Liver (tissue), 9 donors: ENCODE results near the gene IGF1R. TPM values are rescaled to one million over a fixed set of nuclear protein-coding genes. Genes with fewer than 3 reads are reported as not detected.

Experiments
- DNase-seq: peaks from one replicate; pipeline ENCODE4 v3.0.0-alpha.2; 2017; ENCODE audit warnings: low spot score
- H3K27ac ChIP-seq, 2 donors: one replicate each; pipeline ENCODE4 v1.7.0; 2013; ENCODE audit warnings: inconsistent platforms in 2 of 2, low read length in 2 of 2, control low read depth in 1 of 2, low read depth in 1 of 2, mild to moderate bottlenecking in 1 of 2
- H3K27me3 ChIP-seq, 4 donors: one replicate each; pipeline versions ENCODE4 v1.6.1 to v1.7.0; 2013; ENCODE audit warnings: low read length in 3 of 4, inconsistent platforms in 1 of 4, mild to moderate bottlenecking in 1 of 4, moderate library complexity in 1 of 4; ENCODE audit not compliant: control insufficient read depth in 4 of 4, insufficient read depth in 4 of 4
- H3K36me3 ChIP-seq, 4 donors: one replicate each; pipeline versions ENCODE4 v1.6.1 to v1.7.0; 2013; ENCODE audit warnings: low read length in 3 of 4, mild to moderate bottlenecking in 3 of 4, low read depth in 1 of 4, moderate library complexity in 1 of 4; ENCODE audit not compliant: control insufficient read depth in 4 of 4, insufficient read depth in 3 of 4
- H3K4me1 ChIP-seq, 4 donors: one replicate each; pipeline versions ENCODE4 v1.6.1 to v1.7.0; 2013; ENCODE audit warnings: low read length in 3 of 4, mild to moderate bottlenecking in 3 of 4, moderate library complexity in 1 of 4; ENCODE audit not compliant: control insufficient read depth in 4 of 4, insufficient read depth in 4 of 4
- H3K4me3 ChIP-seq, 3 donors: one replicate each; pipeline versions ENCODE4 v1.6.1 to v1.7.0; 2013; ENCODE audit warnings: low read length in 3 of 3, control low read depth in 1 of 3, low read depth in 1 of 3, mild to moderate bottlenecking in 1 of 3
- H3K9ac ChIP-seq, 2 donors: one replicate each; pipeline ENCODE4 v1.7.0; 2013; ENCODE audit warnings: low read length in 2 of 2, mild to moderate bottlenecking in 2 of 2, moderate library complexity in 2 of 2, control low read depth in 1 of 2, low read depth in 1 of 2
- H3K9me3 ChIP-seq, 4 donors: one replicate each; pipeline versions ENCODE4 v1.6.1 to v1.7.0; 2013; ENCODE audit warnings: low read length in 3 of 4; ENCODE audit not compliant: control insufficient read depth in 4 of 4
- ATF3 ChIP-seq: IDR thresholded peaks from 2 replicates; pipeline ENCODE4 v1.6.1; 2016; ENCODE audit warnings: antibody characterized with exemption
- CTCF ChIP-seq: fragments of 150-350 bp; IDR thresholded peaks from 2 replicates; pipeline ENCODE4 v1.5.1; 2017; ENCODE audit warnings: improper control_type of control experiment, low read depth, low read length; ENCODE audit not compliant: missing input control
- EGR1 ChIP-seq, 2 donors: IDR thresholded peaks; 2 replicates each; pipeline ENCODE4 v1.6.1; 2016 to 2018; ENCODE audit warnings: antibody characterized with exemption in 2 of 2, low read depth in 2 of 2
- FOXA1 ChIP-seq: IDR thresholded peaks from 2 replicates; pipeline ENCODE4 v1.6.1; 2016; ENCODE audit warnings: antibody characterized with exemption
- FOXA2 ChIP-seq: IDR thresholded peaks from 2 replicates; pipeline ENCODE4 v1.6.1; 2016; ENCODE audit warnings: antibody characterized with exemption
- GABPA ChIP-seq, 2 donors: IDR thresholded peaks in 1 of 2; conservative IDR thresholded peaks in 1 of 2; 2 replicates each; pipeline ENCODE4 v1.6.1; 2016; ENCODE audit warnings: antibody characterized with exemption in 2 of 2, mild to moderate bottlenecking in 1 of 2, moderate library complexity in 1 of 2
- HNF4A ChIP-seq, 2 donors: conservative IDR thresholded peaks; 2 replicates each; pipeline ENCODE4 v1.6.1; 2016; ENCODE audit warnings: antibody characterized with exemption in 2 of 2, mild to moderate bottlenecking in 2 of 2
- HNF4G ChIP-seq: IDR thresholded peaks from 2 replicates; pipeline ENCODE4 v1.6.1; 2016; ENCODE audit warnings: antibody characterized with exemption
- JUND ChIP-seq, 2 donors: IDR thresholded peaks; 2 replicates each; pipeline ENCODE4 v1.6.1; 2016; ENCODE audit warnings: antibody characterized with exemption in 2 of 2
- MAX ChIP-seq: IDR thresholded peaks from 2 replicates; pipeline ENCODE4 v1.6.1; 2016; ENCODE audit warnings: antibody characterized with exemption
- NR2F2 ChIP-seq: IDR thresholded peaks from 2 replicates; pipeline ENCODE4 v1.6.1; 2016; ENCODE audit warnings: antibody characterized with exemption
- RAD21 ChIP-seq, 2 donors: IDR thresholded peaks; 2 replicates each; pipeline ENCODE4 v1.6.1; 2016; ENCODE audit warnings: antibody characterized with exemption in 2 of 2, mild to moderate bottlenecking in 2 of 2
- REST ChIP-seq: IDR thresholded peaks from 2 replicates; pipeline ENCODE4 v1.6.1; 2016; ENCODE audit warnings: antibody characterized with exemption, mild to moderate bottlenecking
- RXRA ChIP-seq, 2 donors: IDR thresholded peaks; 2 replicates each; pipeline ENCODE4 v1.6.1; 2017 to 2018; ENCODE audit warnings: antibody characterized with exemption in 2 of 2, mild to moderate bottlenecking in 1 of 2
- SP1 ChIP-seq: IDR thresholded peaks from 2 replicates; pipeline ENCODE4 v1.6.1; 2018; ENCODE audit warnings: antibody characterized with exemption, mild to moderate bottlenecking
- TAF1 ChIP-seq: conservative IDR thresholded peaks from 2 replicates; pipeline ENCODE4 v1.6.1; 2016; ENCODE audit warnings: antibody characterized with exemption, mild to moderate bottlenecking
- YY1 ChIP-seq: IDR thresholded peaks from 2 replicates; pipeline ENCODE4 v1.6.1; 2016; ENCODE audit warnings: antibody characterized with exemption, mild to moderate bottlenecking
- ZBTB33 ChIP-seq: IDR thresholded peaks from 2 replicates; pipeline ENCODE4 v1.6.1; 2016; ENCODE audit warnings: antibody characterized with exemption
- WGBS: extraction: QIAGEN DNeasy Blood & Tissue Kit; methylation state at CpG from one replicate; pipeline ENCODE4 v1.1.7; 2013; 5-methylcytosine and 5-hydroxymethylcytosine counted together
- polyA plus RNA-seq, 2 donors: library from polyadenylated mRNA; stranded (reverse) in 1 of 2; unstranded in 1 of 2; fragments of 200-250 nt in 1 of 2; fragments of >200 nt in 1 of 2; fragmentation: Nextera tagmentation in 1 of 2; extraction: Ambion mirVana in 1 of 2; gene quantifications; one replicate each; pipeline versions ENCODE4 v1.2.1 to v1.2.3, GENCODE V29; 2013 to 2015
- total RNA-seq, 2 donors: library from RNA; depleted of rRNA; stranded (reverse); fragments of >200 nt; gene quantifications; one replicate each; pipeline ENCODE4 v1.2.3, GENCODE V29; 2014
- donor health status: healthy.
- donor health status: healthy.
- donor health status: healthy.
- donor health status: healthy.
- donor health status: healthy.

IGF1R gene
- total and polyA plus RNA-seq, 4 donors = 0.69 to 10.3 (median 3.2) TPM

- DNase-seq = no peak
- Histone ChIP-seq H3K4me1 (no peaks in the 10 kb centered on the region), H3K27ac (no peak overlapping the region), H3K9ac (no peak overlapping the region), H3K36me3 (no peaks in the 10 kb centered on the region), H3K9me3 (no peaks in the 10 kb centered on the region), H3K4me3 (no peak overlapping the region), H3K27me3 (peaks cover 0 to 5% (median 0%) of the 10 kb centered on the region in 4 donors)
- TF ChIP-seq HNF4G = no peak
- TF ChIP-seq NR2F2 = no peak
- TF ChIP-seq SP1 = no peak
- TF ChIP-seq CTCF = no peak
- no peak for TF ChIP-seq HNF4A (conservative IDR thresholded peaks at IDR 0.05)
- TF ChIP-seq REST = no peak
- TF ChIP-seq YY1 = no peak
- TF ChIP-seq RAD21 (IDR thresholded peaks at IDR 0.05) = no peak
- no peak for TF ChIP-seq GABPA (IDR thresholded peaks at IDR 0.05 in 1 of 2, conservative IDR thresholded peaks at IDR 0.05 in 1 of 2)
- no peak for TF ChIP-seq FOXA2
- TF ChIP-seq ATF3 = no peak
- TF ChIP-seq FOXA1 = no peak
- no peak for TF ChIP-seq EGR1 (IDR thresholded peaks at IDR 0.05; ENCODE audit: low read depth in 2 of 2)
- no peak for TF ChIP-seq TAF1
- TF ChIP-seq MAX = no peak
- 86% methylated on average over 6 of the region's 6 CpGs for WGBS
Observed at GRCh38 chr15:98870788-98871187, 222.4 kb downstream of the IGF1R start.

GRCh38 chr15:98872774-98873173 lies 224.4 kb downstream of the IGF1R start:
- H3K27ac ChIP-seq = no peak overlapping the region
- H3K9ac ChIP-seq = no peak overlapping the region
- WGBS = 82% methylated on average over 3 of the region's 3 CpGs
- no peaks in the 10 kb centered on the region for H3K36me3 ChIP-seq
- no peak overlapping the region for H3K4me3 ChIP-seq
- H3K9me3 ChIP-seq = no peaks in the 10 kb centered on the region
- H3K27me3 ChIP-seq = peaks cover 0 to 5% (median 0%) of the 10 kb centered on the region in 4 donors
- no peak for DNase-seq
- H3K4me1 ChIP-seq = no peaks in the 10 kb centered on the region
- TF ChIP-seq EGR1 (IDR thresholded peaks at IDR 0.05; ENCODE audit: low read depth in 2 of 2) (no peak), RXRA (IDR thresholded peaks at IDR 0.05) (no peak), SP1 (no peak), HNF4G (no peak), HNF4A (conservative IDR thresholded peaks at IDR 0.05) (no peak), CTCF (no peak), TAF1 (no peak), ATF3 (no peak), GABPA (IDR thresholded peaks at IDR 0.05 in 1 of 2, conservative IDR thresholded peaks at IDR 0.05 in 1 of 2) (no peak), FOXA2 (no peak), ZBTB33 (no peak), JUND (IDR thresholded peaks at IDR 0.05) (no peak)
